WERI-Rb-1 (cell line): Measurements from ENCODE around the gene FAIM2.

Source experiments
- DNase-seq: peaks from one replicate; pipeline ENCODE4 v3.0.0-alpha.2; 2020
- H3K27ac ChIP-seq: fragments of 250-450 bp; sonication (Bioruptor Pico); 2 replicates; pipeline ENCODE4 v1.5.1; 2020; ENCODE audit warnings: mild to moderate bottlenecking, moderate library complexity
- H3K27me3 ChIP-seq: fragments of 250-450 bp; sonication (Bioruptor Pico); 2 replicates; pipeline ENCODE4 v1.5.1; 2021; ENCODE audit warnings: mild to moderate bottlenecking, low read depth, moderate library complexity; ENCODE audit not compliant: insufficient read depth, severe bottlenecking
- H3K36me3 ChIP-seq: fragments of 250-450 bp; sonication (Bioruptor Pico); 2 replicates; pipeline ENCODE4 v1.5.1; 2020; ENCODE audit warnings: mild to moderate bottlenecking, moderate library complexity
- H3K4me3 ChIP-seq: 2 replicates; pipeline ENCODE4 v1.5.1; 2011; ENCODE audit warnings: low read depth, mild to moderate bottlenecking, control low read depth, low read length
- H3K9me3 ChIP-seq: fragments of 250-450 bp; sonication (Bioruptor Pico); 2 replicates; pipeline ENCODE4 v1.5.1; 2021; ENCODE audit warnings: mild to moderate bottlenecking, moderate library complexity; ENCODE audit not compliant: severe bottlenecking
- TF ChIP-seq, protein P1 (sequence below): IDR thresholded peaks from 2 replicates; pipeline ENCODE4 v1.5.1; 2011; ENCODE audit warnings: low read depth, mild to moderate bottlenecking, control low read depth, inconsistent platforms, low read length

The FAIM2 gene

GRCh38 chr12:49942512-49942893 is 38.8 kb upstream of the FAIM2 start:
- no peaks in the 10 kb centered on the region for H3K27me3 ChIP-seq
- TF ChIP-seq, protein P1, sequence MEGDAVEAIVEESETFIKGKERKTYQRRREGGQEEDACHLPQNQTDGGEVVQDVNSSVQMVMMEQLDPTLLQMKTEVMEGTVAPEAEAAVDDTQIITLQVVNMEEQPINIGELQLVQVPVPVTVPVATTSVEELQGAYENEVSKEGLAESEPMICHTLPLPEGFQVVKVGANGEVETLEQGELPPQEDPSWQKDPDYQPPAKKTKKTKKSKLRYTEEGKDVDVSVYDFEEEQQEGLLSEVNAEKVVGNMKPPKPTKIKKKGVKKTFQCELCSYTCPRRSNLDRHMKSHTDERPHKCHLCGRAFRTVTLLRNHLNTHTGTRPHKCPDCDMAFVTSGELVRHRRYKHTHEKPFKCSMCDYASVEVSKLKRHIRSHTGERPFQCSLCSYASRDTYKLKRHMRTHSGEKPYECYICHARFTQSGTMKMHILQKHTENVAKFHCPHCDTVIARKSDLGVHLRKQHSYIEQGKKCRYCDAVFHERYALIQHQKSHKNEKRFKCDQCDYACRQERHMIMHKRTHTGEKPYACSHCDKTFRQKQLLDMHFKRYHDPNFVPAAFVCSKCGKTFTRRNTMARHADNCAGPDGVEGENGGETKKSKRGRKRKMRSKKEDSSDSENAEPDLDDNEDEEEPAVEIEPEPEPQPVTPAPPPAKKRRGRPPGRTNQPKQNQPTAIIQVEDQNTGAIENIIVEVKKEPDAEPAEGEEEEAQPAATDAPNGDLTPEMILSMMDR, result no peak
- H3K36me3 ChIP-seq, result no peaks in the 10 kb centered on the region
- H3K9me3 ChIP-seq, result no peaks in the 10 kb centered on the region
- DNase-seq, result no peak
- no peak overlapping the region for H3K4me3 ChIP-seq
- H3K27ac ChIP-seq, result no peak overlapping the region

GRCh38 chr12:49941556-49942511 is 38.1 kb upstream of the FAIM2 start:
- no peaks in the 10 kb centered on the region for H3K9me3 ChIP-seq
- TF ChIP-seq, protein P1, result no peak
- no peak for DNase-seq
- H3K36me3 ChIP-seq, result no peaks in the 10 kb centered on the region
- H3K27me3 ChIP-seq, result no peaks in the 10 kb centered on the region
- no peak overlapping the region for H3K4me3 ChIP-seq
- H3K27ac ChIP-seq, result no peak overlapping the region

GRCh38 chr12:49939707-49940106 is 36.0 kb upstream of the FAIM2 start:
- Histone ChIP-seq H3K27me3 (no peaks in the 10 kb centered on the region), H3K36me3 (no peaks in the 10 kb centered on the region), H3K9me3 (no peaks in the 10 kb centered on the region), H3K27ac (no peak overlapping the region), H3K4me3 (no peak overlapping the region)
- no peak for DNase-seq
- TF ChIP-seq, protein P1, result no peak

- H3K27me3 ChIP-seq, result no peaks in the 10 kb centered on the region
- H3K27ac ChIP-seq, result no peak overlapping the region
- H3K9me3 ChIP-seq, result no peaks in the 10 kb centered on the region
- H3K36me3 ChIP-seq, result no peaks in the 10 kb centered on the region
- H3K4me3 ChIP-seq, result no peak overlapping the region
- DNase-seq, result no peak
- TF ChIP-seq, protein P1, result no peak
These were observed 35.6 kb upstream of the FAIM2 start for GRCh38 chr12:49939307-49939706.

GRCh38 chr12:49937639-49938300 is 34.1 kb upstream of the FAIM2 start:
- no peaks in the 10 kb centered on the region for H3K36me3 ChIP-seq
- no peaks in the 10 kb centered on the region for H3K9me3 ChIP-seq
- H3K4me3 ChIP-seq, result no peak overlapping the region
- no peak overlapping the region for H3K27ac ChIP-seq
- DNase-seq, result no peak
- TF ChIP-seq, protein P1, result no peak
- H3K27me3 ChIP-seq, result no peaks in the 10 kb centered on the region
